Endothelial cell of coronary artery (primary cell): ENCODE data around the gene EVX1. TPM values are rescaled to one million over a fixed set of nuclear protein-coding genes. Genes with fewer than 3 reads are reported as not detected.

Source experiments
- total RNA-seq: library from RNA; depleted of rRNA; stranded (reverse); fragments of >200 nt; gene quantifications from 2 replicates; pipeline ENCODE4 v1.2.3, GENCODE V29; 2014

The EVX1 gene
- not detected in 2 replicates for total RNA-seq

GRCh38 chr7:27242555-27243339 is at the start of gene EVX1:
Gene EVX1 (plus strand): TSS chr7:27242802. CDS start chr7:27243031, 229 bp downstream.

GRCh38 chr7:27199849-27200760 is 42.5 kb upstream of the EVX1 start, which contains the start of gene HOXA13:
Gene HOXA13 (minus strand): TSS chr7:27200091. CDS start chr7:27200077, 14 bp downstream.

Other genes with a start within 250 kb of the EVX1 start
- 0.38 and 0.54 TPM in 2 replicates for gene HOXA1, start 146.8 kb upstream of the EVX1 start, total RNA-seq
- gene HOXA2, start 140.1 kb upstream of the EVX1 start, total RNA-seq = 0.63 and 0.85 TPM in 2 replicates
- 0.18 and 0.85 TPM in 2 replicates for gene HOXA4, start 112.0 kb upstream of the EVX1 start, total RNA-seq
- 5.9 and 7.9 TPM in 2 replicates for gene HOXA5, start 99.1 kb upstream of the EVX1 start, total RNA-seq
- gene HOXA6, start 95.0 kb upstream of the EVX1 start, total RNA-seq = 0.36 and 1.3 TPM in 2 replicates
- 0.63 and 0.75 TPM in 2 replicates for gene HOXA3, start 90.2 kb upstream of the EVX1 start, total RNA-seq
- gene HOXA7, start 86.1 kb upstream of the EVX1 start, total RNA-seq = 0.45 and 1.0 TPM in 2 replicates
- gene HOXA9, start 77.3 kb upstream of the EVX1 start, total RNA-seq = 0.81 and 2.1 TPM in 2 replicates
- 0.36 and 1.6 TPM in 2 replicates for gene HOXA10, start 68.5 kb upstream of the EVX1 start, total RNA-seq
- 0.09 and 0.47 TPM in 2 replicates for gene HOXA11, start 57.6 kb upstream of the EVX1 start, total RNA-seq
- not detected in 2 replicates for gene HOXA13, start 42.7 kb upstream of the EVX1 start, total RNA-seq